HG03045 (cell line): ENCODE measurements around the gene METTL24.

Experiments
- ATAC-seq: cut with Tn5 transposase; IDR thresholded peaks from one replicate; pipeline ENCODE4 v1.9.1; 2021; ENCODE audit warnings: mild to moderate bottlenecking, moderate library complexity; ENCODE audit not compliant: unreplicated experiment

The METTL24 gene

GRCh38 chr6:110338820-110339470, 19.2 kb downstream of the METTL24 start:
- ATAC-seq: no peak

GRCh38 chr6:110337486-110337885, 20.7 kb downstream of the METTL24 start:
- ATAC-seq: no peak

DNA sequence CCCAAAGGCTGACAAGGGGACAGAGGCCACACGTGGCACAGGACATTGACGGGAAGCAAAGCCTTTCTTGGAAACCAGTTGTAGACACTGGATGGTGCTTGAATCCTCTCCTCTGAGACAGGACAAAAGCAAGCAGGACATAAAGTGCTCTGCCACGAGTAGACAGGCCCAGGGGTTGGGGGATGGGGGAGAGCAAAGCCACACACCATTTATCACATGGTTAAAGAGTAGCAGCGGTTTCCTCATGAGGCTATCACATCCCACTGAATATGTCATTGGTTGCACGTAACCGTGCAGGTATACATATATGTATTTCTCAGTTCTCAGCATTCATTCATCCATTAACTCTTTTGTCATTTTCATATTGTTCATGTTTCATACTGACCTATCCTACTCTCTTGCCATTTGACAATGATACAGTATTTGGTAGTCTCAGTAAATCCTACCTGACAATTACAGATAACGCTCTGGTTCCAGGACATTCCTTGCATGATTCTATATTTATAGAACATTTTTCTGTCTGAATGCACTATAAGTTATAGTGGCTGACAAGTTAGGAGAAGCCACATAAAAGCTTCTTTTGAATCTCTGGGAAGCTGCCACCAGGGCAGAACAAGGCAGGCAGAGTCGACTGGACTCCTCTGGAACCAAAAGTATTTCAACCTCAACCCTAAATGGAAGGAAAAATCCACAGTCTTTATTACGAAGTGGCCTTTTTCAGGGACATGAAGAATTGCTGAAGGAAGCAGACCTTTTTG, 23.5 kb downstream of the METTL24 start:
- no peak for ATAC-seq

- no peak for ATAC-seq
Observed at GRCh38 chr6:110332281-110332680, 25.9 kb downstream of the METTL24 start.

DNA sequence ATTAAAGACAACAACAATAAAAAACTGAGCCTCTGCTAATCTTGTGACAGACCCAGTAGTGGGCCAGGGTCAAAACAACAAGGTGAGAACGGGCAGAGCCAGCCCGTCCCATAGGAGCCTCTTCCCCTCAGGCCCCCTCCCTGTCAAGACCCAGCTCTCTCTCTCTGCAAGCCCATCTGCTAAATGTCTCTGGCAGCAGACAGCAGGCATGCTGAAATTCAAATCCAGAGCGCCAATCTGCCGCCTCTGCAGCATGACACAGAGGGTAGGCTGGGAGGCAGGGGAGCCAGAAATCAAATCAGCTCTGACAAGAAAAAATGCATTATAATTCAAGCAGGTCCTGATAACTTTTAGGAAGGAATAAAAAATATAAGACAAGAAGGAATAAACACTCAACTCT, 26.3 kb downstream of the METTL24 start:
- no peak for ATAC-seq

DNA sequence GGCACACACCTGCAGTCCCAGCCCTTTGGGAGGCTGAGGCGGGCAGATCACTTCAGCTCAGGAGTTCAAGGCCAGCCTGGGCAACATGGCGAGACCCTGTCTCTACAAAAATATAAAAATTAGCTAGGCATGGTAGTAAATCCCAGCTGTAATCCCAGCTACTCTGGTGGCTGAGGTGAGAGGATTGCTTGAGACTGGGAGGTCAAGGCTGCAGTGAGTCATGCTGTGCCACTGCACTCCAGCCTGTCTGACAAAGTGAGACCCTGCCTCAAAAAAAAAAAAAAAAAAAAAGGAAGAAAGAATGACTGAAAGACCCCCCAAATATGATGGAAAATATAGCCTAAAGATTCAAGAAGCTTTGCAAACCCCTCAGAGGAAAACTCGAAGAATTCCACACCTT, 26.8 kb downstream of the METTL24 start:
- no peak for ATAC-seq

GRCh38 chr6:110329714-110330436, 28.3 kb downstream of the METTL24 start:
- ATAC-seq: no peak

DNA sequence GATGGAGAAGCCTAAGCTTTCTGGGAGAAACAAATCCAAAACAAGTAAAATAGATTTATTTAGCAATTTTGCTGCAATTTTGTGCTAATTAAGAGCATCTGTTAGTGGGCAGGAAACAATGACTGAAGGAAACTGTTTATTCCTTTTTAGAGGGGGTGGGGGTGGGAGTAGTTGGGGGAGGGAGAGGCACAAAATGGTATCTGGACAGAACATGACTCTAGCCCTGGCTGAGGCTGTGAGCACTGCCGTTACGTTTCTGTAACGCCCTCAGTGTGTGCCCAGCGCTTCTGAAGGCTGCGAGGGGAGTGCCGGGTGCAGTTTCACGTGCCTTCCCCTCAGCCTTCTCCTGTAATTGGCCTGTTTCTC, 28.8 kb downstream of the METTL24 start:
- ATAC-seq: no peak

DNA sequence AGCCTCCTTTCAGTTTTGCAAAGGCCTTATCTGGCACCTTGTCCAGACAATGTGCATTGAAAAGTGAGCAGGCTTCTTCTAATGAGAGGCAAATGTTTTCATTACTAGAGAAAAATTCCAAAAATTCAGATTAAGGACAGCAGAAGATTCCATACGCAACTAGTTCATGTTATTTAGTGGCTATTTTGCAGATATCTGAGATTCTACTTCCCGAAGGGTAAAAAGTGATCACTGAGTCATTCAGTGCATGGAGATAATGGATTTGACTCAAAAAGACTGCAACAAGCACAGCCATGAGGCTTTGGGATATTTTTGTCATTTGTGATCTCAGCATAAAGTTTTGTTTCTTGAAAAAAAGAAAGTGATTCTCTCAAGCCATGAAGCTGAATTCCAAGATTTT, 29.9 kb downstream of the METTL24 start:
- ATAC-seq: no peak

DNA sequence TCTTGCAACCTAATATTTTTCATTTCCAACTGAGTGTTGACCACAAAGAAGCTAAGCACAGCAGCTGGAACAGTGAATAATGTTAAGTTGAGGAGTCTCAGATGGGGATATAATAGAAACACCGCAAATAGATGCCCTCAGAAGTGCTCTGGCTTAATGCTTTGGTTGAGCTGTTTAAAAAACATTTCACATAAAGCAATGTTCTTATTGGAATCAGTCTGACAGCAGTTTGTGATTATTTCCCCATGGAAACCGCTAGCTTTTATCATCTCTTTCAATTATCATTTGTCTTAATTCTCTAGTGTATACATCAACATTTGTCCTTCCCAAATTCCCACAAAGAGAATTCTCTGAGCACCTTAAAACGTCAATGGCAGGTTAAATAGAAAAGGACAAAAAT, 30.8 kb downstream of the METTL24 start:
- ATAC-seq: no peak

DNA sequence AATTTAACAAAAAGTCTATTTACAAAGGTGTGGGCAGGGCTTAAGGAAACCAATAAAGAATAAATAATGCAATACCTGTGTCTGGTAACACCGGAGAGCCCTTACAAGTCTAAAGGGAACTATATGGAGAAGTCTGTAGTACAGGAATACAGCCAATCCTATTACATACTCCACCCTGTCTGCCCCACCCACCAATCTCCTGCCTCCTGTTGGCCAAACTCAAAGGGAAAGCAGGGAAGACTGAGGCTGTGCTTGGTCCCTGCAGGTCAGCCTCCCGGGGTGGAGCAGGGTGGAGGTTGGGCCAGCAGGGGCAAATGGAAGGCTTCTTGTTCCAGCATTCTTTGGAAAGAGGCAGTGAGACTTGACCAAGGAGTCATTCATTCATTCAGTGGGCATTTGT, 31.5 kb downstream of the METTL24 start:
- no peak for ATAC-seq

DNA sequence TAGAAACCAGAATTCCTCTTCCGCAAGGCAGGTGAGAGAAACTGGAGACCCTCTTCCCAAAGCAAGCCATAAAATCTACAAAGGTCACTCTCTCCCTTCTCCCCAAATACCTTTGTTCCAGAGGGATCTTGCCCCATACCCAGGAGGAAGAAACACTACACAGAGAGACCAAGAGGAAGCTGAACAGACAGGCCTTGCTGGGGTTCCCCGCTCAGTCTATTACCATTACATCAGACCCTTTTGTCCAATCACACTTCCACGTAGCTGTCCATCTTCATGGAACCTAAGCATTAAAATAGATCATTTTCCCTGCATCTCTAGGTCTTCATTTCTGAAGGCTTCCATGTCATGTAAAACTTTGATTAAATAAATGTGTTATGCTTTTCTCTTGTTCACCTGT, 32.1 kb downstream of the METTL24 start:
- no peak for ATAC-seq

DNA sequence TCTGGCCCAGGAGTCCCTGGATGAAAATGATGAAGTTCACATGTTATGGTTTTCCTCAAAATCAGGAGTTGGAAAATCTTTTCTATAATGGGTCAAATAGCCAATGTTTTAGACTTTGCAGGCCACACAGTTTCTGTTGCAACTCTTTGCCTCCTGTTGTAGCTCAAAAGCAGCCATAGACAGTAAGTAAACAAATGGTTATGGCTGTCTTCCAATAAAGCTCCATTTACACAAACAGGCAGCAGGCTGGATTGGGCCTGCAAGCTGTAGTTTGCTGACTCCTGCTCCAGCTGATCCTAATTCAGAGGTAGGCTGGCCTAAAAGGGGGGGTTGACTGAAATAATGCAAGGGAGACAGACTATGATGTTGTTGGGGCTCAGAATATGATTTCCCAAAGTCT, 33.0 kb downstream of the METTL24 start:
- no peak for ATAC-seq

DNA sequence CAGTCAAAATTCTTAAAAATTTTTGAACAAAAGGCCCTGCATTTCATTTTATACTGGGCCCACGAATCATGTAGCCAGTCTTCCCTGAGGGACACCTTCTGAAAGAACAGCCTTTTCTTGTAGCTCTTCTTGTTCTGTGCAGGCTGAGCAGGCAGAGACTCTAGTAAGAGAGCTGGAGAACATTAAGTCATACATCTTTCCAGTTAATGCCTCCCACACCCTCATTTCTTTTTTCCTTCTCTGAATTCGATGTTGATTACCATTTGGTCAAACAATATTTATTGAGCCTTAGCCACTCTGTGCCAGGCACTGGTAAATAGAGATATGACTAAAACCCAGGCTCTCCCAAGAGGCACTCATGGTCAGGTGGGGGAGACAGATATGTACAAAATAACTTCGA, 33.6 kb downstream of the METTL24 start:
- no peak for ATAC-seq

DNA sequence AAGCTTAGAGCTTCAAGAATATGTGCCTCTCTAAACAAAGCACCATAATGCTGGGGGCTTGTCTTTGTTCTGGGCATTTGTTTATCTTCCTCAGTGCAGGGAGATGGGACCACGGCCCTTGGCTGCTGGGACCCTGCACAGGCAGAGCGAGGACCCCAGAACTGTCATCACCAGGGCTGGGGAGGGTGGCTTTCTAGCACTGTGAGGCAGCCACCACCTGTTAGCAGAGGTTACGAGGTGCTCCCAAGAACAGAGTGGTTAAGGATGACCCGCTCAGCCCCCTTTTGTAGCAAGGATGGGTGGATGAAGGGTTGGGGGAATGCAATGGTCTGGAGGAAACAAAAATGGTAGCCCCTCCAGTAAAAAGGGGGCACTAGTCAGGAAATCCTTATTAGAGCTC, 34.9 kb downstream of the METTL24 start:
- no peak for ATAC-seq

DNA sequence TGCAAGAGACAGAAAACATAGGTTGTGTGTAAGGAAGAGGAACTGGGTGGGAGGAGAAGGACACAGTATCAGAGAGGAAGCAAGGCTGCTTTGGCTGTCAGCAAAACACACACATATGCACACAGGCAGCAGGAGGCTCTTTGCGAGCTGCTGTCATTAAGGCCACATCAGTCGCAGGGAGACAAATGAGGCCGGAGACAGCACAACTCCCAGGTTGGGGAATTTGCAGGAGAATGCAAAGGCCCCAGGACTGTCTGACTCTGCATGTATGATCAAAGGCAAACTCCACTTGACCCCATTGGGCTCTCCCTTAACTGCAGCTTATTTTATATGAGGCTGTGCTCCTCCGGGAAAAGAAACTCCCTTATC, 35.3 kb downstream of the METTL24 start:
- ATAC-seq: no peak

DNA sequence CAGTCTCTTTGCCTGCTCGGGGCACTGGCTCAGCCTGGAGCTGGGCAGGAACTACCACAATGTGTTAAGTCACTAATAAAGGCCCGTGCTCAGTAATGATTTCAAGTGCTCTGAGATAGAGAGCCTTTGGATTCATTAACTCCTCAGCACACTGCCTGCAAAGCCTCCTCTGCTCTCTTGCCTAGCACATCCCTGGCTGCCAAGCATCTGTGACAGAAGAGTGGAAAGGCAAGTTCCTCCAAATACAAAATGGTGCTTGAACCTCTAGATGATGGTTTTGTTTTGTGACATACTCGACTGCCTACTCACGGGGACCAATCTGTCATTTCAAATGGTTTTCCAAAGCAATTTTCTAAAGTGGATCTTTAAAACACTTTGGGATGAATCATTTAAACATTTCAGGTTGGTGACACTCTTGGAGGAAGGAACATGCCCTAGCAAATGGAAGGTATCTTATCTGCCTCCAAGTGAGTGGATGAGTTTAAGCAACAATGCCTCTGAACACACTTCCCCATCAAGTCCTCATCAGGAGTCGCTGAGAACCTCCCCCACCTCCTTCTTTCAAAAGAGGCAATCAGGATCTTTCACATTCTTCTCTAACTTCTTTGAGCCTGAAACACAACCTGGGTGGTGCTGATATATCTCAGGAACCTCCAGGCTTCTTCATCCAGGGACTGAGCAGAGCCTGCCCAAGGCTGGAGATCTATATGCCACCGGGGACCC, 35.8 kb downstream of the METTL24 start:
- ATAC-seq: no peak

- no peak for ATAC-seq
Observed at GRCh38 chr6:110320307-110320706, 37.8 kb downstream of the METTL24 start.

DNA sequence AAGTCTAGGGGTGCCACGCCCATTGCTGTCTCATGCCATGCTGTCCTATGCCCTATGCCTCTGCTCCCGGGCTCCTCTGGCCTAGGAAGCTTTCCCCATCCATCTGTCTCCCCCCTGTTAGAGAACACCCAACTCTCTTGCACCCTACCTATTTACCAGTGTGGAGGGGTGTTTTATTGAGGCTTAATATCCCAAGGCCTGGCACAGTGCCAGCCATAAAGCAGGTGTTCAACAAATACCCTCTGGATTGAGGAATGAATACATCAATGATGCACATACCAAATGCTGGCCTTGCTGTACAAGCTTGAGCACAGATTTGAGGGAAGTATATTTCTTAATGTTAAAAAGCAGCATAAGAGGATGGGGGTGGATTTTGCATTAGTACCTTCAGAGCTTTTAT, 38.3 kb downstream of the METTL24 start:
- no peak for ATAC-seq

- ATAC-seq: no peak
Observed at GRCh38 chr6:110319381-110319780, 38.8 kb downstream of the METTL24 start.

DNA sequence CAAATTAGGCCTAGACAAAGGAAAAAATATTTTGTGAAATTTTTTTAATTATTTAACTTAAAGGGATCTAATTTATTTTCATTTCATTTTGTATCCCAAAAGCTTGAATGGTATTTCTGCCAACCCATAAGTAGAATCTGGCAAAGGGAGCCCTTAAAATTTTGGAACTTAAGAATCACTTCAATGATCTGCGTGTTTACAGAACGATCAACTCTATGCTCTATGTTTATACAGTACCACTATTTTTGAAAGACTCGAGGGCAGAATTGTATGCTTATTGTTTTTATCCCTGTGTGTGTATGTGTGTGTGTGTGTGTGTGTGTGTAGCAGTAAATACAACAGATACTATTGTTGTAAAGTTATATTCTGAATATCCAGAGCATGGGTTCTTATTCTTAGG, 39.2 kb downstream of the METTL24 start:
- no peak for ATAC-seq

- ATAC-seq: no peak
Observed at GRCh38 chr6:110317646-110318045, 40.5 kb downstream of the METTL24 start.
